Hepatocyte (in vitro differentiated cells): ENCODE results near the gene TLN1.

Experiments
- EZH2phosphoT487 ChIP-seq: fragments of 200-600 bp; sonication (generic); IDR thresholded peaks from one replicate; pipeline ENCODE4 v1.6.1; 2018; ENCODE audit warnings: antibody characterized with exemption, mild to moderate bottlenecking, low read depth, moderate library complexity; ENCODE audit not compliant: unreplicated experiment, severe bottlenecking
- TF ChIP-seq, protein P1 (sequence below): fragments of 200-600 bp; sonication (generic); IDR thresholded peaks from 2 replicates; pipeline ENCODE4 v1.5.1; 2016; ENCODE audit warnings: antibody characterized with exemption, mild to moderate bottlenecking; ENCODE audit not compliant: poor library complexity

DNA sequence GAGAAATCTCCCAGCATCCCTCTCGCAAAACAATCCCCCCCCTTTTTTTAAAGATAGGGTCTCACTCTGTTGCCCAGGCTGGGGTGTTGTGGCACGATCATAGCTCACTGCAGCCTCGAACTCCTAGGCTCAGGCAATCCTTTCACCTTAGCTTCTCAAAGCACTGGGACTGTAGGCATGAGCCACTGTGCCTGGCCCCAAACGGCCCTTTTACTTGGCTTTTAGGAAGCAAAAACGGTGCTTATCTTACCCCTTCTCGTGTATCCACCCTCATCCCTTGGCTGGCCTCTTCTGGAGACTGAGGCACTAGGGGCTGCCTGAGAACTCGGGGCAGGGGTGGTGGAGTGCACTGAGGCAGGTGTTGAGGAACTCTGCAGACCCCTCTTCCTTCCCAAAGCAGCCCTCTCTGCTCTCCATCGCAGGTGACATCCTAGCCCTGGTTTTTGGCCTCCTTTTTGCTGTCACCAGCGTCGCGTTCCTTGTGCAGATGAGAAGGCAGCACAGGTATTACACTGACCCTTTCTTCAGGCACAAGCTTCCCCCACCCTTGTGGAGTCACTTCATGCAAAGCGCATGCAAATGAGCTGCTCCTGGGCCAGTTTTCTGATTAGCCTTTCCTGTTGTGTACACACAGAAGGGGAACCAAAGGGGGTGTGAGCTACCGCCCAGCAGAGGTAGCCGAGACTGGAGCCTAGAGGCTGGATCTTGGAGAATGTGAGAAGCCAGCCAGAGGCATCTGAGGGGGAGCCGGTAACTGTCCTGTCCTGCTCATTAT lies 51.5 kb downstream of the TLN1 start:
- no peak for TF ChIP-seq EZH2phosphoT487
- TF ChIP-seq, protein P1, sequence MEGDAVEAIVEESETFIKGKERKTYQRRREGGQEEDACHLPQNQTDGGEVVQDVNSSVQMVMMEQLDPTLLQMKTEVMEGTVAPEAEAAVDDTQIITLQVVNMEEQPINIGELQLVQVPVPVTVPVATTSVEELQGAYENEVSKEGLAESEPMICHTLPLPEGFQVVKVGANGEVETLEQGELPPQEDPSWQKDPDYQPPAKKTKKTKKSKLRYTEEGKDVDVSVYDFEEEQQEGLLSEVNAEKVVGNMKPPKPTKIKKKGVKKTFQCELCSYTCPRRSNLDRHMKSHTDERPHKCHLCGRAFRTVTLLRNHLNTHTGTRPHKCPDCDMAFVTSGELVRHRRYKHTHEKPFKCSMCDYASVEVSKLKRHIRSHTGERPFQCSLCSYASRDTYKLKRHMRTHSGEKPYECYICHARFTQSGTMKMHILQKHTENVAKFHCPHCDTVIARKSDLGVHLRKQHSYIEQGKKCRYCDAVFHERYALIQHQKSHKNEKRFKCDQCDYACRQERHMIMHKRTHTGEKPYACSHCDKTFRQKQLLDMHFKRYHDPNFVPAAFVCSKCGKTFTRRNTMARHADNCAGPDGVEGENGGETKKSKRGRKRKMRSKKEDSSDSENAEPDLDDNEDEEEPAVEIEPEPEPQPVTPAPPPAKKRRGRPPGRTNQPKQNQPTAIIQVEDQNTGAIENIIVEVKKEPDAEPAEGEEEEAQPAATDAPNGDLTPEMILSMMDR, result no peak
